SK-N-SH (cell line): Measurements from ENCODE around the gene AFM. TPM values are rescaled to one million over a fixed set of nuclear protein-coding genes. Genes with fewer than 3 reads are reported as not detected.

Experiments used
- CTCF ChIA-PET: fragments of 300-600, 350-600 bp; formaldehyde crosslinking; extraction: SDS; loops from one replicate; lab custom pipeline; 2021; lab: Yijun Ruan, JAX
- POLR2A ChIA-PET: fragments of 350-600 bp; sonication (Branson Sonifier 250); formaldehyde crosslinking; extraction: SDS; loops from one replicate; lab custom pipeline; 2020; ENCODE audit warnings: antibody characterized with exemption, inconsistent platforms; lab: Yijun Ruan, JAX
- DNase-seq: peaks from one replicate; pipeline ENCODE4 v3.0.0; 2012
- H2AFZ ChIP-seq: fragments of 200-600 bp; sonication (generic); 2 replicates; pipeline ENCODE4 v1.8.1; 2016; ENCODE audit warnings: antibody characterized with exemption, mild to moderate bottlenecking, low read depth
- H3F3A ChIP-seq: fragments of 200-600 bp; sonication (generic); replicated peaks from 2 replicates; pipeline ENCODE3; 2016; ENCODE audit warnings: antibody characterized with exemption, mild to moderate bottlenecking; ENCODE audit not compliant: insufficient read depth
- H3K27ac ChIP-seq, 2 experiments: fragments of 200-500 bp in 1 of 2; fragments of 200-600 bp in 1 of 2; sonication (Bioruptor generic) in 1 of 2; sonication (generic), shearing (Covaris generic) in 1 of 2; 2 replicates each; pipeline versions ENCODE4 v1.5.1 to v1.6.1; 2014 to 2016; ENCODE audit warnings: low read depth in 2 of 2, inconsistent platforms in 1 of 2, low read length in 1 of 2, mild to moderate bottlenecking in 1 of 2, mixed read lengths in 1 of 2
- H3K27me3 ChIP-seq: fragments of 200-600 bp; sonication (generic), shearing (Covaris generic); 2 replicates; pipeline ENCODE4 v1.6.1; 2016; ENCODE audit warnings: mixed run types; ENCODE audit not compliant: insufficient read depth
- H3K36me3 ChIP-seq, 2 experiments: fragments of 200-500 bp in 1 of 2; fragments of 200-600 bp in 1 of 2; sonication (Bioruptor generic) in 1 of 2; sonication (generic) in 1 of 2; replicated peaks in 1 of 2; 2 replicates each; pipeline versions ENCODE3 to v1.5.1; 2014 to 2016; ENCODE audit warnings: low read length in 1 of 2, mild to moderate bottlenecking in 1 of 2; ENCODE audit not compliant: insufficient read depth in 2 of 2, control insufficient read depth in 1 of 2
- H3K4me1 ChIP-seq, 2 experiments: fragments of 200-500 bp in 1 of 2; fragments of 200-600 bp in 1 of 2; sonication (Bioruptor generic) in 1 of 2; sonication (generic), shearing (Covaris generic) in 1 of 2; 2 replicates each; pipeline versions ENCODE4 v1.5.1 to v1.6.1; 2014 to 2016; ENCODE audit warnings: low read depth in 1 of 2, low read length in 1 of 2, mixed run types in 1 of 2; ENCODE audit not compliant: insufficient read depth in 2 of 2, control insufficient read depth in 1 of 2
- H3K4me2 ChIP-seq: fragments of 200-600 bp; sonication (generic), shearing (Covaris generic); 2 replicates; pipeline ENCODE4 v1.6.1; 2017; ENCODE audit warnings: mixed run types
- H3K4me3 ChIP-seq, 2 experiments: fragments of 200-500 bp in 1 of 2; fragments of 200-600 bp in 1 of 2; sonication (Bioruptor generic) in 1 of 2; sonication (generic), shearing (Covaris generic) in 1 of 2; 2 replicates each; pipeline versions ENCODE4 v1.5.1 to v1.8.1; 2014 to 2016; ENCODE audit warnings: low read depth in 2 of 2, inconsistent platforms in 1 of 2, low read length in 1 of 2, mild to moderate bottlenecking in 1 of 2, mixed read lengths in 1 of 2, moderate library complexity in 1 of 2
- H3K79me2 ChIP-seq: fragments of 200-600 bp; sonication (generic); 2 replicates; pipeline ENCODE4 v1.8.1; 2017; ENCODE audit warnings: mild to moderate bottlenecking; ENCODE audit not compliant: insufficient read depth
- H3K9ac ChIP-seq: fragments of 200-600 bp; sonication (generic); 2 replicates; pipeline ENCODE4 v1.6.1; 2017; ENCODE audit warnings: mixed run types
- H3K9me2 ChIP-seq: fragments of 200-600 bp; sonication (generic); 2 replicates; pipeline ENCODE4 v1.6.1; 2017; ENCODE audit warnings: mixed run types
- H3K9me3 ChIP-seq: fragments of 200-600 bp; sonication (generic); 2 replicates; pipeline ENCODE4 v1.6.1; 2017; ENCODE audit warnings: mixed run types, mild to moderate bottlenecking, moderate library complexity
- H4K20me1 ChIP-seq: fragments of 200-600 bp; sonication (generic); 2 replicates; pipeline ENCODE4 v1.6.1; 2017; ENCODE audit warnings: mild to moderate bottlenecking, mixed run types; ENCODE audit not compliant: insufficient read depth
- CTCF ChIP-seq: fragments of 200-600 bp; sonication (generic); IDR thresholded peaks from 2 replicates; pipeline ENCODE4 v1.6.1; 2017; ENCODE audit warnings: antibody characterized with exemption, mild to moderate bottlenecking, moderate library complexity
- ELF1 ChIP-seq: IDR thresholded peaks from 2 replicates; pipeline ENCODE4 v1.4.0; 2012
- EP300 ChIP-seq, 2 experiments: IDR thresholded peaks; 2 replicates each; pipeline versions ENCODE4 v1.4.0 to v1.6.1; 2012; ENCODE audit warnings: borderline replicate concordance in 1 of 2, low read depth in 1 of 2, low read length in 1 of 2
- FOXM1 ChIP-seq: IDR thresholded peaks from 2 replicates; pipeline ENCODE4 v1.4.0; 2012; ENCODE audit warnings: low read depth, mild to moderate bottlenecking
- JUND ChIP-seq: IDR thresholded peaks from 2 replicates; pipeline ENCODE4 v1.4.0; 2012
- MXI1 ChIP-seq: IDR thresholded peaks from 2 replicates; pipeline ENCODE4 v1.6.1; 2012; ENCODE audit warnings: mild to moderate bottlenecking, low read depth, low read length, improper control_type of control experiment
- NRF1 ChIP-seq: IDR thresholded peaks from 2 replicates; pipeline ENCODE4 v1.6.1; 2012; ENCODE audit warnings: low read depth, mild to moderate bottlenecking, low read length
- REST ChIP-seq: IDR thresholded peaks from 2 replicates; pipeline ENCODE4 v1.6.1; 2012; ENCODE audit warnings: mild to moderate bottlenecking, low read depth, low read length, moderate library complexity
- RFX5 ChIP-seq: IDR thresholded peaks from 2 replicates; pipeline ENCODE4 v1.6.1; 2012; ENCODE audit warnings: mild to moderate bottlenecking, improper control_type of control experiment, low read length
- RXRA ChIP-seq: IDR thresholded peaks from 2 replicates; pipeline ENCODE4 v1.4.0; 2012; ENCODE audit warnings: low read depth, mild to moderate bottlenecking, borderline replicate concordance
- SIN3A ChIP-seq: IDR thresholded peaks from 2 replicates; pipeline ENCODE4 v1.6.1; 2012; ENCODE audit warnings: low read depth, mild to moderate bottlenecking, low read length, moderate library complexity, borderline replicate concordance
- TEAD4 ChIP-seq: IDR thresholded peaks from 2 replicates; pipeline ENCODE4 v1.4.0; 2012; ENCODE audit warnings: mild to moderate bottlenecking, borderline replicate concordance; ENCODE audit not compliant: insufficient read depth
- USF1 ChIP-seq: IDR thresholded peaks from 2 replicates; pipeline ENCODE4 v1.4.0; 2012; ENCODE audit warnings: low read depth, borderline replicate concordance
- ZBTB33 ChIP-seq: IDR thresholded peaks from 2 replicates; pipeline ENCODE4 v1.4.0; 2012; ENCODE audit warnings: low read depth, borderline replicate concordance
- WGBS: methylation state at CpG from one replicate; pipeline ENCODE4 v1.1.6; 2017; ENCODE audit warnings: low lambda C conversion rate; 5-methylcytosine and 5-hydroxymethylcytosine counted together
- polyA plus RNA-seq, 3 experiments: library from polyadenylated mRNA; depleted of rRNA; stranded (reverse); fragments of >200 nt; gene quantifications; 2 replicates each; pipeline ENCODE4 v1.2.3, GENCODE V29; 2012

AFM gene
- polyA plus RNA-seq, 1 of the 3 experiments (the other 2 are of a cell fraction), result not detected

GRCh38 chr4:73448448-73449203, 32.9 kb upstream of the AFM start:
- H3F3A ChIP-seq, result no peaks in the 10 kb centered on the region
- WGBS, result 5% methylated on average over 4 of the region's 4 CpGs
- TF ChIP-seq FOXM1 (no peak), TEAD4 (no peak), REST (no peak), NRF1 (no peak), RXRA (no peak), RFX5 (no peak), JUND (no peak), MXI1 (no peak), SIN3A (no peak), USF1 (no peak), EP300 (IDR thresholded peaks at IDR 0.05; ENCODE audit: borderline replicate concordance in 1 of 2, low read depth in 1 of 2, low read length in 1 of 2) (no peak), ELF1 (no peak), CTCF (no peak), ZBTB33 (no peak)
- ChIA-PET CTCF (interaction anchor here (1.2 kb wide), 1 partner anchor 125 kb away, joined by 3 read pairs; no protein-coding TSS in a partner anchor), POLR2A (no interaction called here)
- H3K27ac ChIP-seq, result no peak overlapping the region
- no peak overlapping the region for H2AFZ ChIP-seq
- H3K4me3 ChIP-seq, result no peak overlapping the region
- H3K9me2 ChIP-seq, result no peaks in the 10 kb centered on the region
- no peak overlapping the region for H3K9ac ChIP-seq
- H3K9me3 ChIP-seq, result no peaks in the 10 kb centered on the region
- no peaks in the 10 kb centered on the region for H3K36me3 ChIP-seq
- H4K20me1 ChIP-seq, result no peaks in the 10 kb centered on the region
- H3K4me2 ChIP-seq, result no peak overlapping the region
- no peaks in the 10 kb centered on the region for H3K79me2 ChIP-seq
- H3K4me1 ChIP-seq, result no peaks in the 10 kb centered on the region; a peak in 1 of 4 replicates
- H3K27me3 ChIP-seq, result peaks cover 10% of the 10 kb centered on the region; the same call in 1 of the 2 replicates
- no peak for DNase-seq
